NCI-H2107 treated with DMSO at 0.1 percent for 48 hours (cell line): ENCODE measurements around the gene TCERG1L.
"Not testable (repeated sequence)": the region's sequence is repeated elsewhere in the genome, so short reads cannot be mapped to it uniquely, and the experiment has no call there.

Experiments
- DNase-seq: peaks from one replicate; lab custom pipeline; 2025; ENCODE audit not compliant: unreplicated experiment; lab: John Stamatoyannopoulos, UW

TCERG1L gene

DNA sequence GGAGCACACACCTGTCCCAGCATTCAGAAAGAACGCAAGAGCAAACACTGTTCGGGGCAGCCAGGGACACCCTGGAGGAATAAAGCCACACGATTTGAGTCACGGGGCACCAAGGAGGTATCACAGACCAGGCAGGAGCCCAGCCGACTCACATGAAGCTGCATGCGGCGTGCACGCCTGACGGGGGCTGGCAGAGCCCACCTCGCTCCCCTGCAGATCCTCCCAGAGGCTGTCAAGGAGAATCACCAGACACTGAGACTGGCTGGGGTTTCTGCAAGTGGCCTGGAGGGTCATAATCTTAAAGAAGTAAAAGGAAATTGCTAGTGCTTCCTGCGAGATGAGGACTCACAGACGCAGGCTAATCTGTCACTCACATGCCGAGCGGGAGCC is 61.6 kb downstream of the TCERG1L start:
- DNase-seq = no peak

GRCh38 chr10:131249238-131249954 is 62.1 kb downstream of the TCERG1L start:
- DNase-seq = peak; percentile 34

DNA sequence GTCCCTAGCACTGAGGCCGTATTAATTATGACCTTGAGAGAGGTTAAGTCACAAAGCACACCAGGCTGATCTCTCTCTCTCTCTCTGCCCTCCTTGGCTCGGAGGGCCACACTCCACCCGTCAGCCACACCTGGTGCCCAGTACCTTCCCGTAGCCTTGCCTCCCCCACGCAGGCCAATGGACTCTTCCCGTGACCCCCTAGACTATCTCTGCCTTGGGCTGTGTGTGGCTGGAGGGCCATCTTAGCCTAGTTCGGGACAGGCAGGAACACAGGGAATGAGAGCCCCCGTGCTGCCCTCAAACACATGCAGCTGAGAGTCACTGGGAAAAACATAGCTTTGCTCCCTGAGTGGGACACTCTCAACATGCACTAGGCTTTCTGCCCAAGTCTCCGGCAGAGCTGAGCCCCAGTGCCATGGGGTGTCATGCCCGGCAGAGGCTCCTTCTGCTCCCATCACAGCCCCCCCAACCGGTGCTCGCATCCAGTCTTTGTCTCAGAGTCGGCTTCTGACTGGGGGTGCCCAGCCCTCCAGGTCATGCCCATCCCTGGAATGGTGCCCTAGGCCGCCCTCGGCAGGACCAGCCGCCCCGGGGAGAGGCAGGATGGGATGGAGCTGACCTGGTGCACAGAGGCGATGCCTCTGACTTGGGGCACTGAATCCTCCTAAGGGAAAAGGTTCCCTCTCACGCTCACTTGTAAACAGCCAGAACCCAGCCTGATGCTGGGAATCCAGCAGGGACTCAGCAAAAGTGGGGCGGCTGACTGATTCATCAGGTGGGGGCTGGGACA is 63.0 kb downstream of the TCERG1L start:
- no peak for DNase-seq

- DNase-seq = no peak
These were observed 63.6 kb downstream of the TCERG1L start for GRCh38 chr10:131247873-131248272.

- no peak for DNase-seq
These were observed 64.7 kb downstream of the TCERG1L start for GRCh38 chr10:131246775-131247174.

DNA sequence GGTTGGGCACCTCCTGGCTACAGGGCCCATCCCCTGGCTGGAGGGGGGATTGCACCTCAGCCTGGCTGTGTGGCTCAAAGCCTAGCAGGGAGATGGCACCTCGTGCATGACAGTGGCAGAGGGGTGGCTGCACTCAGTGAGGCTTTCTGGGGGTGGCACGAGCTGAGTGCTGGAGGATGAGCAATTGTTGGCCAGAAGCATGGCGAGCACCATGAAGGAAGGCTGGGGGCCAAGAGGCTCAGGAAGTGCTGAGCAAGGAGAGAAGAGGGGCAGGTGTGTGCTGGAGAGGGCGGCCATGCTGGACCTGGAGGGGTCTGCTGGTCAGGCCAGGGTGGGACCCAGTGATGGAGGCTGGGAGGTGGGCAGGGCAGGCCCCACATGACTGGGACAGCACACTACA is 65.4 kb downstream of the TCERG1L start:
- DNase-seq = no peak

DNA sequence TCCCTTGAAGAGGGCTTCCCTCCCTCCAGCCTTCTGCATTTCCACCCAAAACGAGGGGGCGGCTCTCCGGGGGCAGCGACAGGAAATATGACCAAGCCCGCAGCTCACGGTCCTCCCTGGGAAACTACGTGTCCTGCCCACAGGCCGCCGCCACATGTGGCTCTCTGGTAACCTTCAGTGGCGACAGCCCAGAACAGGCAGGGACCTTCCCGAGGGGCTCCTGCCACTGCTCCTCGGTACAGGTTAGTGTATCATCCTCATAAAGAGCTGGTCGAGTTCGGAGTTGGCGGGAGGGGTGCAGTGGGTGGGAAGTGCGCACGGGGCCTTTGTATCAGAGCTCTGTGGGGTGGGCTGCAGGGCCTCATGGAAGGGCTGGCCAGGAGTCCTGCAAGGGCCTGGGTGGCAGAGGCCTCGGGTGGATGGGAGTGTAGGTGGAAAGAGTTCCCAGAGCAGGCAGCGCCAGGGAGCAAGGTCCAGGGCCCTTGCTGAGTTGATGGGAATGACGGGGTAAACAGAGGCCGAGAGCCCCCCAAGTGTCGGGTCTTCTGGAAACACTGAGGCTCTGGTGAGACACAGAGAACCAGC is 66.0 kb downstream of the TCERG1L start:
- no peak for DNase-seq

DNA sequence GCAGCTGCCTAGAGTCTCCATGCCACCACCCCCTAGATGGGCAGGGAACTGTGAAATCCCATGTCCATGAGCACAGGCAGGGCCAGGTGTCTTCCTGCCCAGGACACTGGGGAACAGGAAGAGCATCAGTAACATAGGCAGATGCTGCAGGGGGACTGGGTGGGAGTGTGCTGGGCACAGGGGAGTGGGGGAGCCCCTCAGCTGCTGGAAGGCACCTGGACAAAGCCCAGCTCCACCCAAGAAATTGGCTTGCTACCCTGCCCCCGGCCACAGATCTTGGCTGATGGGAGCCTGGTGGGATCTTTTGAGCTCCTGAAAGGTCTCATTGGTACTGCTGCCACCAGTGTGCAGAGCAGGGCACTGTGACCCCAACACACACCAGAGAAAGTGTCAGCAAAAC is 66.7 kb downstream of the TCERG1L start:
- no peak for DNase-seq

- DNase-seq = no peak
These were observed 68.4 kb downstream of the TCERG1L start for GRCh38 chr10:131243076-131243475.

DNA sequence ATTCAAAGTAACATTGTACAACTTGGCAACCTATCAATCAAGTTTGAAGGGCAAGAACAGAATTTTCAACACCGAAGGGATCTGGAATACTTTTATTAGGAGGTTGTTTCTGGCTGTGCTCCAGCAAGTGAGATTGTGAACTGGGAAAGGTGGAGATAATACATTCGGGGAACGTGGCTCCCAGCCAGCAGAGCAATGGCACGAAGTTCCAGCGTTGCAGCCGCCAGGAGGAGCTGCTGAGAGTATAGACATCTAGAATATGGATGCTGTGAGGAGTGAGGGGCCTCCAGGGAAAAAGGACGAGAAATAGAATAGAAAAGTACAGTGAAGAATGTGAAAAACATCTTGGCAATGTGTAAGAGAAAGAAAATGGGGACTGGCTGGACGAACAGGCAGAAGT is 69.5 kb downstream of the TCERG1L start:
- no peak for DNase-seq

DNA sequence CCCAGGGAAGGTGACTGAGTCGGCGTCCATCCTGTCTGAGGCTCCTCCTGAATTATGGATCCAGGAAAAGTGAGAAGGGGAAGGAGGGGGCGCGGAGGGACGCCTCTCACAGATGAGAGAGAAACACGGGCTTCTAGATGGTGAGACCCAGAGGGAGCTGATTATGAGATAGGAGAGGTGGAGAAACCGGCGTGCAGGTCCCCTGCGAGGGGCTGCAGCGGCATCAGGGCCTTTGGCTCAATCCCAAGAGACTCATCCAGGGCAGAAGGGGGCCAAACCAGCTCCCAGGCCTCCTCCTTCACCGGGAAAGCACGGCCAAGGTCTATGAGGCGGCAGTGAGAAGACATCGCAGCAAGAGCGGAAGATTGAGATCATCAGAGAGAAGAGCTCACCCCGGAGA is 70.8 kb downstream of the TCERG1L start:
- DNase-seq = no peak

- DNase-seq = no peak
These were observed 71.6 kb downstream of the TCERG1L start for GRCh38 chr10:131239926-131240325.

DNA sequence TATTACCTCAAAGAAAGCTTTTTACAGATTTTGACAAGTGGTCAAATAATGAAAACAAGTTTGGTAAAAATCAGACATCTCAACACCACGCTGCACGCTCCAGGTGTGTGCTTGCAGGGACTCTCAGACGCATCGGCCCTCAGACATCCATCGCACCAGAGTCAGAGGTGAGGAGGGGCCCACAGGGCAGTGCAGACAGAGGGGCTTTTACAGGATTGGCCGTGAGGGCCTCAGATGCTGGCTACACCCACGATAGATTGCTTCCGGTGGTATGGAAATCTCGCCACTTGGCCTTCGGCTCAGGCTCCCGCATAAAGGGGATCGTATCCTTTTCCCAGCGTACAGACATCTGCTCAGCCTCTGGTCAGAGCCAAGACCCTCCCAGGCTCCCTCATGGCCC is 72.1 kb downstream of the TCERG1L start:
- DNase-seq = no peak

- peak; percentile 66 for DNase-seq
These were observed 72.7 kb downstream of the TCERG1L start for GRCh38 chr10:131238669-131239280.

GRCh38 chr10:131237991-131238651 is 73.4 kb downstream of the TCERG1L start:
- no peak for DNase-seq

DNA sequence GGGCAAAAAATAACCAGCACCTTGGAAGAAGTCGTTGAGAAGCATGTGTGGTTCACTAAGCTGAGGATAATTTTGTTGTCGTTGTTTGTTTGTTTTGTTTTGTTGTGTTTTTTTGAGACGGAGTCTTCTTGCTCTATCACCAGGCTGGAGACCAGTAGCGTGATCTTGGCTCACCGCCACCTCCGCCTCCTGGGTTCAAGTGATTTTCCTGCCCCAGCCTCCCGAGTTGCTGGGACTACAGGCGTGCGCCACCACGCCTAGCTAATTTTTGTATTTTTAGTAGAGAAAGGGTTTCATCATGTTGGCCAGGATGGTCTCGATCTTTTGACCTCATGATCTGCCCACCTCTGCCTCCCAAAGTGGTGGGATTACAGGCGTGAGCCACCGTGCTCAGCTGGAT is 76.9 kb downstream of the TCERG1L start:
- DNase-seq = not testable (repeated sequence)

GRCh38 chr10:131233611-131234258 is 77.8 kb downstream of the TCERG1L start:
- no peak for DNase-seq

GRCh38 chr10:131231965-131232541 is 79.5 kb downstream of the TCERG1L start:
- peak; percentile 41 for DNase-seq

- no peak for DNase-seq
These were observed 80.1 kb downstream of the TCERG1L start for GRCh38 chr10:131231323-131231964.
